Liver (tissue), 9 donors: ENCODE measurements around the gene EEIG2. TPM values are rescaled to one million over a fixed set of nuclear protein-coding genes. Genes with fewer than 3 reads are reported as not detected.
"Not testable (repeated sequence)": the region's sequence is repeated elsewhere in the genome, so short reads cannot be mapped to it uniquely, and the experiment has no call there.

Experiments used
- DNase-seq: peaks from one replicate; pipeline ENCODE4 v3.0.0-alpha.2; 2017; ENCODE audit warnings: low spot score
- H3K27ac ChIP-seq, 2 donors: one replicate each; pipeline ENCODE4 v1.7.0; 2013; ENCODE audit warnings: inconsistent platforms in 2 of 2, low read length in 2 of 2, control low read depth in 1 of 2, low read depth in 1 of 2, mild to moderate bottlenecking in 1 of 2
- H3K27me3 ChIP-seq, 4 donors: one replicate each; pipeline versions ENCODE4 v1.6.1 to v1.7.0; 2013; ENCODE audit warnings: low read length in 3 of 4, inconsistent platforms in 1 of 4, mild to moderate bottlenecking in 1 of 4, moderate library complexity in 1 of 4; ENCODE audit not compliant: control insufficient read depth in 4 of 4, insufficient read depth in 4 of 4
- H3K36me3 ChIP-seq, 4 donors: one replicate each; pipeline versions ENCODE4 v1.6.1 to v1.7.0; 2013; ENCODE audit warnings: low read length in 3 of 4, mild to moderate bottlenecking in 3 of 4, low read depth in 1 of 4, moderate library complexity in 1 of 4; ENCODE audit not compliant: control insufficient read depth in 4 of 4, insufficient read depth in 3 of 4
- H3K4me1 ChIP-seq, 4 donors: one replicate each; pipeline versions ENCODE4 v1.6.1 to v1.7.0; 2013; ENCODE audit warnings: low read length in 3 of 4, mild to moderate bottlenecking in 3 of 4, moderate library complexity in 1 of 4; ENCODE audit not compliant: control insufficient read depth in 4 of 4, insufficient read depth in 4 of 4
- H3K4me3 ChIP-seq, 3 donors: one replicate each; pipeline versions ENCODE4 v1.6.1 to v1.7.0; 2013; ENCODE audit warnings: low read length in 3 of 3, control low read depth in 1 of 3, low read depth in 1 of 3, mild to moderate bottlenecking in 1 of 3
- H3K9ac ChIP-seq, 2 donors: one replicate each; pipeline ENCODE4 v1.7.0; 2013; ENCODE audit warnings: low read length in 2 of 2, mild to moderate bottlenecking in 2 of 2, moderate library complexity in 2 of 2, control low read depth in 1 of 2, low read depth in 1 of 2
- H3K9me3 ChIP-seq, 4 donors: one replicate each; pipeline versions ENCODE4 v1.6.1 to v1.7.0; 2013; ENCODE audit warnings: low read length in 3 of 4; ENCODE audit not compliant: control insufficient read depth in 4 of 4
- ATF3 ChIP-seq: IDR thresholded peaks from 2 replicates; pipeline ENCODE4 v1.6.1; 2016; ENCODE audit warnings: antibody characterized with exemption
- CTCF ChIP-seq: fragments of 150-350 bp; IDR thresholded peaks from 2 replicates; pipeline ENCODE4 v1.5.1; 2017; ENCODE audit warnings: improper control_type of control experiment, low read depth, low read length; ENCODE audit not compliant: missing input control
- GABPA ChIP-seq, 2 donors: IDR thresholded peaks in 1 of 2; conservative IDR thresholded peaks in 1 of 2; 2 replicates each; pipeline ENCODE4 v1.6.1; 2016; ENCODE audit warnings: antibody characterized with exemption in 2 of 2, mild to moderate bottlenecking in 1 of 2, moderate library complexity in 1 of 2
- HNF4G ChIP-seq: IDR thresholded peaks from 2 replicates; pipeline ENCODE4 v1.6.1; 2016; ENCODE audit warnings: antibody characterized with exemption
- JUND ChIP-seq, 2 donors: IDR thresholded peaks; 2 replicates each; pipeline ENCODE4 v1.6.1; 2016; ENCODE audit warnings: antibody characterized with exemption in 2 of 2
- NR2F2 ChIP-seq: IDR thresholded peaks from 2 replicates; pipeline ENCODE4 v1.6.1; 2016; ENCODE audit warnings: antibody characterized with exemption
- YY1 ChIP-seq: IDR thresholded peaks from 2 replicates; pipeline ENCODE4 v1.6.1; 2016; ENCODE audit warnings: antibody characterized with exemption, mild to moderate bottlenecking
- WGBS: extraction: QIAGEN DNeasy Blood & Tissue Kit; methylation state at CpG from one replicate; pipeline ENCODE4 v1.1.7; 2013; 5-methylcytosine and 5-hydroxymethylcytosine counted together
- polyA plus RNA-seq, 2 donors: library from polyadenylated mRNA; stranded (reverse) in 1 of 2; unstranded in 1 of 2; fragments of 200-250 nt in 1 of 2; fragments of >200 nt in 1 of 2; fragmentation: Nextera tagmentation in 1 of 2; extraction: Ambion mirVana in 1 of 2; gene quantifications; one replicate each; pipeline versions ENCODE4 v1.2.1 to v1.2.3, GENCODE V29; 2013 to 2015
- total RNA-seq, 2 donors: library from RNA; depleted of rRNA; stranded (reverse); fragments of >200 nt; gene quantifications; one replicate each; pipeline ENCODE4 v1.2.3, GENCODE V29; 2014
- donor health status: healthy.
- donor health status: healthy.
- donor health status: healthy.
- donor health status: healthy.
- donor health status: healthy.

The EEIG2 gene
- total and polyA plus RNA-seq, 4 donors, result 0.50 to 10.6 (median 1.7) TPM

- no peaks in the 10 kb centered on the region for H3K4me1 ChIP-seq
- WGBS, result 98% methylated on average over 3 of the region's 3 CpGs
- H3K9ac ChIP-seq, result no peak overlapping the region
- no peaks in the 10 kb centered on the region for H3K27me3 ChIP-seq
- no peak overlapping the region for H3K27ac ChIP-seq
- H3K36me3 ChIP-seq, result no peaks in the 10 kb centered on the region
- no peak for DNase-seq
- H3K9me3 ChIP-seq, result no peaks in the 10 kb centered on the region
- H3K4me3 ChIP-seq, result no peak overlapping the region
- TF ChIP-seq JUND (IDR thresholded peaks at IDR 0.05) (no peak), HNF4G (no peak), CTCF (no peak), ATF3 (no peak), NR2F2 (no peak), GABPA (IDR thresholded peaks at IDR 0.05 in 1 of 2, conservative IDR thresholded peaks at IDR 0.05 in 1 of 2) (no peak), YY1 (no peak)
Measured at GRCh38 chr1:108534759-108535158, 25.1 kb upstream of the EEIG2 start.

GRCh38 chr1:108535315-108535897 is 24.5 kb upstream of the EEIG2 start:
- not testable (repeated sequence) for H3K9ac ChIP-seq, H3K27ac ChIP-seq, H3K4me1 ChIP-seq, H3K9me3 ChIP-seq, H3K27me3 ChIP-seq, DNase-seq, H3K36me3 ChIP-seq, H3K4me3 ChIP-seq
- 81% methylated on average over 2 of the region's 6 CpGs for WGBS

GRCh38 chr1:108536021-108536420 is 23.9 kb upstream of the EEIG2 start:
- not testable (repeated sequence) for H3K4me3 ChIP-seq, H3K4me1 ChIP-seq, H3K27ac ChIP-seq, H3K9ac ChIP-seq, H3K9me3 ChIP-seq, DNase-seq, H3K27me3 ChIP-seq, H3K36me3 ChIP-seq
- 97% methylated on average over 27 of the region's 27 CpGs for WGBS

- not testable (repeated sequence) for DNase-seq, H3K4me1 ChIP-seq, H3K27ac ChIP-seq, H3K36me3 ChIP-seq, H3K4me3 ChIP-seq, H3K9me3 ChIP-seq, H3K9ac ChIP-seq, H3K27me3 ChIP-seq
- WGBS, result 75% methylated on average over 4 of the region's 4 CpGs
Measured at GRCh38 chr1:108536791-108537190, 23.1 kb upstream of the EEIG2 start.
